Measurements from ENCODE around the gene MS4A10. TPM values are rescaled to one million over a fixed set of nuclear protein-coding genes. Genes with fewer than 3 reads are reported as not detected.
"Not testable (repeated sequence)": the region's sequence is repeated elsewhere in the genome, so short reads cannot be mapped to it uniquely, and the experiment has no call there.

MS4A10 gene
- total and polyA plus RNA-seq, 5 donors from 2014 or later = not detected

DNA sequence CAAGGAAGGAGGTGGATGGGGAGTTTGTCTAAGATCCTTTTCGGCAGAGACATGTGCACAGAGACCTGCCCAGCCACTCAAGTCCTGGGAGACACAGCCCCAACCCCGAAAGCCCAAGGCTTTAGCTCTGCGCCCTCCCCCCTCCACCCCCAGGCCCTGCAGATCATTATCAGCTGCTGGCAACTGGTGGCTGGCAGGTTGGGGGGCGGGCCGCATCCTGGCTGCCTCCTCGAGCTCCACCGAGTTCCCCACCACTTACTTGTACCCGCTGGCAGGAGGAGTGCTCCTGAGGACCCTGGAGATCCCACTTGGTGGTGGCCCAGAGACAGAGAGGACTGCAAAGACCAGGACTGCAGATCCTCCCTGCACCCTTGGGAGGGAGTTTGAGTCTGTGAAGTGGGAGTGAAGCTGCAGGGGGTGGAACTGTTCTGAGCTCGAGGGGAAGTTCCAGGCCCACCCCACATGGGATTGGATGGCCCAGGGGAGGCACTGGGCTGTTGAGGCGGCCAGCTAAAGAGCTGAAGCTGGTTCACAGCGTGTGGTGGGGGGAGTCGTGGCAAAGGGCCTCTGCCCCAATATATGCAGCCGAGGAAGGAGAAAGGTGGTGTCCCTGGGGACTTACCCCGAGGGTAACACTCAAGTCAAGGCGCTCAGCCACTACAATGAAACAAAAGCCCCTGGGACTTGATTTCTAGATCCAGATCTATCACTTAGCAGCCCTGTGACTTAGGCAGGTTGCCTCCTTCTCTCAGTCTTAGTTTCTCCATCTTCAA is 36.9 kb downstream of the MS4A10 start:
- Histone ChIP-seq H3K4me3 (ENCODE audit: low read depth, low read length) (no peak overlapping the region), H3K27ac (ENCODE audit: insufficient read depth, low read length, poor library complexity, severe bottlenecking) (no peak overlapping the region), H3K36me3 (ENCODE audit: control insufficient read depth, insufficient read depth, low read length) (no peaks in the 10 kb centered on the region), H3K4me1 (ENCODE audit: control insufficient read depth, insufficient read depth, low read length, poor library complexity, severe bottlenecking) (no peaks in the 10 kb centered on the region), H3K27me3 (ENCODE audit: control insufficient read depth, insufficient read depth, low read length) (no peaks in the 10 kb centered on the region), H3K9me3 (ENCODE audit: control insufficient read depth in 2 of 2, low read length in 2 of 2) (peaks cover 3 to 7% of the 10 kb centered on the region in 2 experiments)
- H3K9me3 Mint-ChIP-seq = peaks cover 0 to 7% (median 3%) of the 10 kb centered on the region in 7 donors
- no peaks in the 10 kb centered on the region for H3K4me1 Mint-ChIP-seq
- no peaks in the 10 kb centered on the region for H3K36me3 Mint-ChIP-seq
- ATAC-seq (ENCODE audit: low read depth in 2 of 2) (no peak), DNase-seq (no peak)
- H3K27me3 Mint-ChIP-seq = peaks cover 15% of the 10 kb centered on the region
- H3K27ac Mint-ChIP-seq = no peak overlapping the region
- no peak overlapping the region for H3K4me3 Mint-ChIP-seq

DNA sequence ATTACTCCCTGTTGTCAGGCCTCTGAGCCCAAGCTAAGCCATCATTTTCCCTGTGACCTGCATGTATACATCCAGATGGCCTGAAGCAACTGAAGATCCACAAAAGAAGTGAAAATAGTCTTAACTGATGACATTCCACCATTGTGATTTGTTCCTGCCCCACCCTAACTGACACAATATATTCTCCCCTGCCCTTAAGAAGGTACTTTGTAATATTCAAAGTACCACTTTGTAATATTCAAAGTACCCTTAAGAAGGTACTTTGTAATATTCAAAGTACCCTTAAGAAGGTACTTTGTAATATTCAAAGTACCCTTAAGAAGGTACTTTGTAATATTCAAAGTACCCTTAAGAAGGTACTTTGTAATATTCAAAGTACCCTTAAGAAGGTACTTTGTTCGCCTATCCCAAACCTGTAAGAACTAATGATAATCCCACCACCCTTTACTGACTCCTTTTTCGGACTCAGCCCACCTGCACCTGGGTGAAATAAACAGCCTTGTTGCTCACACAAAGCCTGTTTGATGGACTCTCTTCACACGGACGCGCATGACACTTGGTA is 38.7 kb downstream of the MS4A10 start:
- not testable (repeated sequence) for DNase-seq; H3K27me3 ChIP-seq (ENCODE audit: control insufficient read depth, insufficient read depth, low read length); H3K27ac Mint-ChIP-seq; H3K36me3 Mint-ChIP-seq; H3K36me3 ChIP-seq (ENCODE audit: control insufficient read depth, insufficient read depth, low read length); H3K4me1 ChIP-seq (ENCODE audit: control insufficient read depth, insufficient read depth, low read length, poor library complexity, severe bottlenecking); H3K4me3 Mint-ChIP-seq; H3K9me3 ChIP-seq (ENCODE audit: control insufficient read depth in 2 of 2, low read length in 2 of 2); H3K4me3 ChIP-seq (ENCODE audit: low read depth, low read length); H3K4me1 Mint-ChIP-seq; ATAC-seq (ENCODE audit: low read depth in 2 of 2); H3K27ac ChIP-seq (ENCODE audit: insufficient read depth, low read length, poor library complexity, severe bottlenecking); H3K9me3 Mint-ChIP-seq
- peaks cover 19% of the 10 kb centered on the region for H3K27me3 Mint-ChIP-seq

DNA sequence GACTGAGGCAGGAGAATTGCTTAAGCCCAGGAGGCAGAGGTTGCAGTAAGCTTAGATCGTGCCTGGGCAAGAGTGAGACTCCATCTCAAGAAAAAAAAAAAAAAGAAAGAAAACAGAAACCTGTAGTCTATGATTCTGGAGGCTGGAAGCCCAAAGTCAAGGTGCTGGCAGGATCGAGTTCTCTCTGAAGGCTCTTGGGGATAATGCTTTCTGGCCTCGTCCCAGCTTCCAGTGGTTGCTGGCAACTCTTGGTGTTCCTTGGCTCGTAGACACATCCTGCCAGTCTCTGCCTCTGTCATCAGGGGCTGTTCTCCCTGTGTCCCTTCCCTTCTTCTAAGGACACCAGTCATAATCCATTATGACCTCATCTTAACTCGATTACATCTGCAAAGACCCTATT is 40.0 kb downstream of the MS4A10 start:
- Histone ChIP-seq H3K4me1 (ENCODE audit: control insufficient read depth, insufficient read depth, low read length, poor library complexity, severe bottlenecking) (no peaks in the 10 kb centered on the region), H3K36me3 (ENCODE audit: control insufficient read depth, insufficient read depth, low read length) (no peaks in the 10 kb centered on the region), H3K27ac (ENCODE audit: insufficient read depth, low read length, poor library complexity, severe bottlenecking) (no peak overlapping the region), H3K4me3 (ENCODE audit: low read depth, low read length) (no peak overlapping the region), H3K27me3 (ENCODE audit: control insufficient read depth, insufficient read depth, low read length) (no peaks in the 10 kb centered on the region), H3K9me3 (ENCODE audit: control insufficient read depth in 2 of 2, low read length in 2 of 2) (no peaks in the 10 kb centered on the region)
- Mint-ChIP-seq H3K4me1 (no peaks in the 10 kb centered on the region), H3K36me3 (no peaks in the 10 kb centered on the region), H3K27ac (no peak overlapping the region), H3K9me3 (no peaks in the 10 kb centered on the region), H3K4me3 (no peak overlapping the region), H3K27me3 (peaks cover 18% of the 10 kb centered on the region)
- ATAC-seq (ENCODE audit: low read depth in 2 of 2) = no peak
- DNase-seq = no peak

DNA sequence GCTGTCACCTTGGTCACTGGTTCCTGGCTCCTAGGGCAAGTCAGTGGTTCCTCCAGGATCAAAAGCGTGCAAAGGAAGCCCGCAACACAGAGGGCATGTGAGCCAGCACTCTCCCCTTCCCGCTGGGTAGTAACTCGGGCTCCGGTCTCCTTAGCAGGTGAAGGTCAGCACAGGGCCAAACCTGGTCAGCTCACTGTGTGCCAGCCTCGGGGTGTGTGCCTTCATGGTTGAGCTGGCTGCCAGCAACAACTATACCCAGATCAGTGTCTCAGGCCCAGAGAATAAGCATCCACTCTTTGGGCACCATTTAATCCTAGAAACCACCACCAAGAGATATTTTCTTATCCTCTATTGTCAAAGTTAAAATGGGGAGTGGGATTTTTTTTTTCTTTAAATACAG is 40.7 kb downstream of the MS4A10 start:
- DNase-seq (no peak), ATAC-seq (ENCODE audit: low read depth in 2 of 2) (no peak)
- no peaks in the 10 kb centered on the region for H3K36me3 ChIP-seq (ENCODE audit: control insufficient read depth, insufficient read depth, low read length)
- Mint-ChIP-seq H3K4me3 (no peak overlapping the region), H3K4me1 (peaks cover 0 to 3% (median 0%) of the 10 kb centered on the region in 4 donors), H3K36me3 (no peaks in the 10 kb centered on the region), H3K27me3 (peaks cover 18% of the 10 kb centered on the region), H3K9me3 (no peaks in the 10 kb centered on the region), H3K27ac (no peak overlapping the region)
- H3K27me3 ChIP-seq (ENCODE audit: control insufficient read depth, insufficient read depth, low read length) = no peaks in the 10 kb centered on the region
- H3K4me1 ChIP-seq (ENCODE audit: control insufficient read depth, insufficient read depth, low read length, poor library complexity, severe bottlenecking) = no peaks in the 10 kb centered on the region
- no peak overlapping the region for H3K4me3 ChIP-seq (ENCODE audit: low read depth, low read length)
- no peak overlapping the region for H3K27ac ChIP-seq (ENCODE audit: insufficient read depth, low read length, poor library complexity, severe bottlenecking)
- no peaks in the 10 kb centered on the region for H3K9me3 ChIP-seq (ENCODE audit: control insufficient read depth in 2 of 2, low read length in 2 of 2)

DNA sequence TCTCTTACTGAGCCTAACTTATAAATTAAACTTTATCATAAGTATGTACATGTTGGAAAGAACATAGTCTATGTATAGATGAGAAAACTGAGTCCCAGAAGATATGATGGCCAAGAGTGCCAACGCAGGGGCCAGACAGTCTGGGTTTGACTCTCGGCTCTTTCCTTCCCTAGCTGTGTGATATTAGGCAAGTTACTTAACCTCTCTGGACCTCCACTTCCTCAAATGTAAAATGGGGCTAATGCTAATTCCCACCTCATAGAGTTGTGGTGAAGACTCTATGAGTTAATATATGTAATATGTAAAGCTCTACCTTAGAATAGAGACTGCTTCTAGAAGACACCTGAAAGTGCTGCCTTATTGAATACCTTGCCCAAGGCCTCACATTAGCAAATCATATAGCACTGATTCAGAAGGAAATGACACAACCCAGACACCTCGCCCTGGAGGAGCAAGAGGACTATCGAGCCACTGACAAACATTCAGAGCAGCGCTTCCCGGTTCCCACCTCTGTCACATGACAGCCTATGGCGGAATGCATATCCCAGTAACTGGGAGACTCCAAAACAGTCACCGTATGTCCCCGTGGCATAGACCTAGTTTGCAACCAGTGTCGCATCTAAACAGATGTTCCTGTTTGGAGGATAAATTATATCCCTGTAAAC is 45.5 kb downstream of the MS4A10 start:
- H3K27me3 ChIP-seq (ENCODE audit: control insufficient read depth, insufficient read depth, low read length) = no peaks in the 10 kb centered on the region
- H3K27me3 Mint-ChIP-seq = peaks cover 19% of the 10 kb centered on the region
- no peak overlapping the region for H3K4me3 Mint-ChIP-seq
- H3K9me3 Mint-ChIP-seq = no peaks in the 10 kb centered on the region
- no peaks in the 10 kb centered on the region for H3K36me3 ChIP-seq (ENCODE audit: control insufficient read depth, insufficient read depth, low read length)
- H3K4me1 ChIP-seq (ENCODE audit: control insufficient read depth, insufficient read depth, low read length, poor library complexity, severe bottlenecking) = no peaks in the 10 kb centered on the region
- ATAC-seq (ENCODE audit: low read depth in 2 of 2) = peak in 1 of 2 donors; percentile 51
- H3K4me3 ChIP-seq (ENCODE audit: low read depth, low read length) = no peak overlapping the region
- no peaks in the 10 kb centered on the region for H3K36me3 Mint-ChIP-seq
- peak overlapping the region in 1 of 3 donors; percentile 3 for H3K27ac Mint-ChIP-seq
- no peak for DNase-seq
- peaks cover 0 to 3% (median 0%) of the 10 kb centered on the region in 4 donors for H3K4me1 Mint-ChIP-seq
- H3K9me3 ChIP-seq (ENCODE audit: control insufficient read depth in 2 of 2, low read length in 2 of 2) = no peaks in the 10 kb centered on the region
- H3K27ac ChIP-seq (ENCODE audit: insufficient read depth, low read length, poor library complexity, severe bottlenecking) = no peak overlapping the region

DNA sequence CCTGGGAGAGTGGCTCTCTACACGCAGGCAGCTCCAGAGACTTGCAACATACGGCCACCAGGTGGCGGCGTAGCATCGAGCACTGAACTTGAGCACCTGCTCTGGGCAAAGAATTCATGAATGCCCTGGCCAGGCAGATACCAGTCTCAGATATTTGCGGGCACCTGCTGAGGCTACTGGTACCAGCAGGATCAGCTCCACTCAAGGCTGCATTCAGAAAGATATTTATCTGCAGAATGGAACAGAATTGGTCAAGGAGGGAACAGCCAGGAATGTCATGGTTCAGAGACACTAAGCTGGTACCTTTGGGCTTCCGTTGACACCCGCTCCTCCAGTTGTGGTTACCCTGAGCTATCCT is 46.0 kb downstream of the MS4A10 start:
- Histone ChIP-seq H3K27ac (ENCODE audit: insufficient read depth, low read length, poor library complexity, severe bottlenecking) (no peak overlapping the region), H3K36me3 (ENCODE audit: control insufficient read depth, insufficient read depth, low read length) (no peaks in the 10 kb centered on the region), H3K4me3 (ENCODE audit: low read depth, low read length) (no peak overlapping the region), H3K4me1 (ENCODE audit: control insufficient read depth, insufficient read depth, low read length, poor library complexity, severe bottlenecking) (no peaks in the 10 kb centered on the region), H3K27me3 (ENCODE audit: control insufficient read depth, insufficient read depth, low read length) (no peaks in the 10 kb centered on the region), H3K9me3 (ENCODE audit: control insufficient read depth in 2 of 2, low read length in 2 of 2) (no peaks in the 10 kb centered on the region)
- Mint-ChIP-seq H3K9me3 (no peaks in the 10 kb centered on the region), H3K4me3 (no peak overlapping the region), H3K36me3 (no peaks in the 10 kb centered on the region), H3K27ac (peak overlapping the region in 1 of 3 donors; percentile 3), H3K27me3 (peaks cover 19% of the 10 kb centered on the region), H3K4me1 (peaks cover 0 to 3% (median 0%) of the 10 kb centered on the region in 4 donors)
- ATAC-seq (ENCODE audit: low read depth in 2 of 2) (peak; percentile 74 to 86), DNase-seq (peak; percentile 63 to 84 (median 73))

DNA sequence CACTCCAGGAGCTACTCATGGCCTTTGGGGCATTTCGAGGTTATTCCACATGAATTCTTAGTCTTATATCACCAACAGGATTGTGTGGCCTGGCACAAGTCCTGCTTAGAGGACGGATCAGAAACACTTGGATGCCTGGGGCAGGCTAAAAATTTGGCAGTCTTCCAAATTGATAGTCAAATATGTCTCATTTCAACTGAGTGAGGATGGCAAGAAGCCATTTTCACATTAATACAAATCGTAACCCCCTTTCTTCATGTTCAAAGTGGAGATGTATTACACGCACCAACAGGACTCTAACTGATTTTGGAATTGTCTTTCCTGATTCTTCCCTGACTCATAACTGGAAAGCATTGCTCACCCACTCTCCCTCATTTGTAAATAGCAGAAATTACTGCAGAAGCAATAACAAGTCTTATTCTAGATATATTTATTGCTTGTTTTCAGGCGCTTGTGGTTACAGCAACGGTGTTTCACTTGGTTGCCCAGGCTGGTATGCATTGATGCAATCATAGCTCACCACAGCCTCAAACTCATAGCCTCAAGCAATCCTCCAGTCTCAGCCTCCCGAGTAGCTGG is 46.5 kb downstream of the MS4A10 start:
- Mint-ChIP-seq H3K4me1 (peaks cover 0 to 3% (median 0%) of the 10 kb centered on the region in 4 donors), H3K27ac (no peak overlapping the region), H3K27me3 (peaks cover 19% of the 10 kb centered on the region), H3K4me3 (no peak overlapping the region), H3K9me3 (no peaks in the 10 kb centered on the region), H3K36me3 (no peaks in the 10 kb centered on the region)
- Histone ChIP-seq H3K4me3 (ENCODE audit: low read depth, low read length) (no peak overlapping the region), H3K27me3 (ENCODE audit: control insufficient read depth, insufficient read depth, low read length) (no peaks in the 10 kb centered on the region), H3K27ac (ENCODE audit: insufficient read depth, low read length, poor library complexity, severe bottlenecking) (no peak overlapping the region), H3K36me3 (ENCODE audit: control insufficient read depth, insufficient read depth, low read length) (no peaks in the 10 kb centered on the region), H3K9me3 (ENCODE audit: control insufficient read depth in 2 of 2, low read length in 2 of 2) (no peaks in the 10 kb centered on the region), H3K4me1 (ENCODE audit: control insufficient read depth, insufficient read depth, low read length, poor library complexity, severe bottlenecking) (no peaks in the 10 kb centered on the region)
- ATAC-seq (ENCODE audit: low read depth in 2 of 2) (no peak), DNase-seq (no peak)
